K562 (cell line): ENCODE data around the gene BAD. TPM values are rescaled to one million over a fixed set of nuclear protein-coding genes. Genes with fewer than 3 reads are reported as not detected.

Source experiments
- EP300 ChIP-seq: IDR thresholded peaks from 2 replicates; pipeline ENCODE4 v1.6.1; 2012; ENCODE audit warnings: low read length, improper control_type of control experiment
- MTF1 ChIP-seq: fragments of 250-450 bp; sonication (Bioruptor Pico); IDR thresholded peaks from 2 replicates; pipeline ENCODE4 v1.9.0; 2021; ENCODE audit warnings: moderate library complexity, mild to moderate bottlenecking, inconsistent platforms, borderline replicate concordance
- NCOR1 ChIP-seq: fragments of 450-650 bp; IDR thresholded peaks from 2 replicates; pipeline ENCODE4 v1.6.1; 2016; ENCODE audit warnings: mild to moderate bottlenecking, moderate library complexity
- ZNF592 ChIP-seq: fragments of 450-650 bp; IDR thresholded peaks from 2 replicates; pipeline ENCODE4 v1.6.1; 2017; ENCODE audit warnings: antibody characterized with exemption, mild to moderate bottlenecking
- polyA plus RNA-seq, 8 experiments: library from polyadenylated mRNA; depleted of rRNA in 4 of 8; stranded (reverse) in 5 of 8; unstranded in 3 of 8; fragments of >200 nt; fragmentation: Nextera tagmentation in 2 of 8; fragmentation: Illumina TruSeq in 1 of 8; extraction: Ambion mirVana in 2 of 8; extraction: Trizol in 1 of 8; gene quantifications; 2 replicates each; pipeline versions ENCODE4 v1.2.1 to v1.2.3, GENCODE V29; 2011 to 2014; ENCODE audit warnings: inconsistent platforms in 1 of 8, missing spikeins in 1 of 8
- total RNA-seq, 7 experiments: library from RNA; depleted of rRNA in 6 of 7; stranded (reverse); fragments of >200 nt in 6 of 7; fragmentation: Illumina TruSeq in 2 of 7; extraction: Trizol in 2 of 7; gene quantifications; 2 replicates each; pipeline versions ENCODE4 v1.2.1 to v1.2.3, GENCODE V29; 2011 to 2021; ENCODE audit warnings: low replicate concordance in 1 of 7

Gene BAD
- total and polyA plus RNA-seq, 9 of the 15 experiments (the other 6 are each of a cell fraction or from before 2014, with no cell fraction given), result 0.61 to 45.6 (median 11.8) TPM

DNA sequence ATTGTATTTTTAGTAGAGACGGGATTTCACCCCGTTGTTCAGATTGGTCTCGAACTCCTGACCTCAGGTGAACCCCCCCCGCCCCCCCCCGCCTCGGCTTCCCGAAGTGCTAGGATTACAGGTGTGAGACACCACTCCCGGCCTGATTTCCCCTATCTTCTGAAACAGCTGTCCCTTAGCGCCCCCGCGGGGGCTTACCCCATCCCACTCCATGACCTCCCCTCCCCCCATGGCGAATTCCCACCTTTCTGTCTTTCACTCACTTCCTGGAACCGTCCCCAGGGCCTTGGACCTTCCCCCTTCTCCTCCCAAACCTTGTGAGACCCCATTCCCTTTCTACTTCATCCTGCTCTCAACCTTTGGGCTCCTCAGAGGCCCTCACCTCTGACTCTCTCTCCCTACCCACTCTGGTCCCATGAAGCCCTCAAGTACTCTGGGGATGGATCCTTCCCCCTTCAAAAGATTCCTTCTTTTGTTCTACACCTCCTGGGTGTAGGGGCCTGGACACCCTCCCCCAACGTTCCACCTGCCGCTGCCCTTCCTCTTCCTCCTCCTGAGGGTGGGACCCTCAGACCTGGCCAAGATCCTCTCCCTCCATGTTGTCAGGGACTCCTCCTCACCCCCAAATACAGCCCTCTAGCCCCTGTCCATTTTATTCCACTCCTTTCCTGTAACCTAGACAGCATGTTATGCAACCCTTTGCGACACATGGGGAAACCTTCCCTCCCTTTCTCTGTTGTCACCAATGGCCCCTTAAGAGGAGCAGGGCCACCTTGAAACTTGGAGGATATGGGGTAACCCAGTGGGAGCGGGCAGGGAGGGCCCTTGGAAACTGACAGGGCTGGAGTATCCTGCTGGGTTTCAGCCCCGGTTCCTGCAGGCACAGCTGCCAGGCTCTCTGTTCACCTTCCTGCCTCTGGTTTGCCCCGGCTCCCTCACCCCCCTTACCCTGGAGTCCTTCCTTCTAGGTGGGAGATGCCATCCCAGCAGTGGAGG lies 34.6 kb upstream of the BAD start (continued):
- TF ChIP-seq ZNF592 (0 out of 2 replicates have a peak, but pooled peaks have one; percentile 38), EP300 (peak; percentile 58; the same call in 1 of the 2 replicates), MTF1 (CRISPR knock-in tag) (no peak), NCOR1 (peak; percentile 49)
